ENCODE results near the gene ACOT13.

- TF ChIP-seq FOXP2 (optimal IDR thresholded peaks at IDR 0.05; ENCODE audit: borderline replicate concordance, extremely low read depth, extremely low read length, insufficient read depth) (no peak), TAF1 (IDR thresholded peaks at IDR 0.05; ENCODE audit: borderline replicate concordance, insufficient read depth, low read length) (no peak), POLR2AphosphoS5 (IDR thresholded peaks at IDR 0.05; ENCODE audit: low read depth, low read length) (no peak), SIN3A (IDR thresholded peaks at IDR 0.05; ENCODE audit: borderline replicate concordance, insufficient read depth, low read length) (no peak)
- TF ChIP-seq, protein P1, sequence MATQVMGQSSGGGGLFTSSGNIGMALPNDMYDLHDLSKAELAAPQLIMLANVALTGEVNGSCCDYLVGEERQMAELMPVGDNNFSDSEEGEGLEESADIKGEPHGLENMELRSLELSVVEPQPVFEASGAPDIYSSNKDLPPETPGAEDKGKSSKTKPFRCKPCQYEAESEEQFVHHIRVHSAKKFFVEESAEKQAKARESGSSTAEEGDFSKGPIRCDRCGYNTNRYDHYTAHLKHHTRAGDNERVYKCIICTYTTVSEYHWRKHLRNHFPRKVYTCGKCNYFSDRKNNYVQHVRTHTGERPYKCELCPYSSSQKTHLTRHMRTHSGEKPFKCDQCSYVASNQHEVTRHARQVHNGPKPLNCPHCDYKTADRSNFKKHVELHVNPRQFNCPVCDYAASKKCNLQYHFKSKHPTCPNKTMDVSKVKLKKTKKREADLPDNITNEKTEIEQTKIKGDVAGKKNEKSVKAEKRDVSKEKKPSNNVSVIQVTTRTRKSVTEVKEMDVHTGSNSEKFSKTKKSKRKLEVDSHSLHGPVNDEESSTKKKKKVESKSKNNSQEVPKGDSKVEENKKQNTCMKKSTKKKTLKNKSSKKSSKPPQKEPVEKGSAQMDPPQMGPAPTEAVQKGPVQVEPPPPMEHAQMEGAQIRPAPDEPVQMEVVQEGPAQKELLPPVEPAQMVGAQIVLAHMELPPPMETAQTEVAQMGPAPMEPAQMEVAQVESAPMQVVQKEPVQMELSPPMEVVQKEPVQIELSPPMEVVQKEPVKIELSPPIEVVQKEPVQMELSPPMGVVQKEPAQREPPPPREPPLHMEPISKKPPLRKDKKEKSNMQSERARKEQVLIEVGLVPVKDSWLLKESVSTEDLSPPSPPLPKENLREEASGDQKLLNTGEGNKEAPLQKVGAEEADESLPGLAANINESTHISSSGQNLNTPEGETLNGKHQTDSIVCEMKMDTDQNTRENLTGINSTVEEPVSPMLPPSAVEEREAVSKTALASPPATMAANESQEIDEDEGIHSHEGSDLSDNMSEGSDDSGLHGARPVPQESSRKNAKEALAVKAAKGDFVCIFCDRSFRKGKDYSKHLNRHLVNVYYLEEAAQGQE (IDR thresholded peaks at IDR 0.05; ENCODE audit: insufficient read depth in 1 of 2, low read depth in 2 of 2, low read length in 2 of 2) = no peak
These were observed 82.4 kb downstream of the ACOT13 start for GRCh38 chr6:24749297-24749696.
